Measurements from ENCODE around the gene LETM1. TPM values are rescaled to one million over a fixed set of nuclear protein-coding genes. Genes with fewer than 3 reads are reported as not detected.

Gene LETM1
- 102 TPM in 2 replicates for total RNA-seq (2021)
- percentile 72 among the genes with signal in this experiment for Bru-seq, nascent RNA
- BruChase-seq, experiment 1, labeled RNA remaining after a 2-hour chase: percentile 80 among the genes with signal in this experiment
- percentile 91 among the genes with signal in this experiment for BruChase-seq, experiment 2, labeled RNA remaining after a 6-hour chase
- long read RNA-seq, full-length matches to known transcripts: 135 of 183 reads
- long read RNA-seq, partial matches to known transcripts: 16 of 183 reads
- long read RNA-seq, other reads (novel, unspliced or antisense): 32 of 183 reads

- peaks cover 6% of the 10 kb centered on the region for H3K36me3 ChIP-seq (ENCODE audit: insufficient read depth, low read length, poor library complexity, severe bottlenecking)
- TF ChIP-seq, protein P1, sequence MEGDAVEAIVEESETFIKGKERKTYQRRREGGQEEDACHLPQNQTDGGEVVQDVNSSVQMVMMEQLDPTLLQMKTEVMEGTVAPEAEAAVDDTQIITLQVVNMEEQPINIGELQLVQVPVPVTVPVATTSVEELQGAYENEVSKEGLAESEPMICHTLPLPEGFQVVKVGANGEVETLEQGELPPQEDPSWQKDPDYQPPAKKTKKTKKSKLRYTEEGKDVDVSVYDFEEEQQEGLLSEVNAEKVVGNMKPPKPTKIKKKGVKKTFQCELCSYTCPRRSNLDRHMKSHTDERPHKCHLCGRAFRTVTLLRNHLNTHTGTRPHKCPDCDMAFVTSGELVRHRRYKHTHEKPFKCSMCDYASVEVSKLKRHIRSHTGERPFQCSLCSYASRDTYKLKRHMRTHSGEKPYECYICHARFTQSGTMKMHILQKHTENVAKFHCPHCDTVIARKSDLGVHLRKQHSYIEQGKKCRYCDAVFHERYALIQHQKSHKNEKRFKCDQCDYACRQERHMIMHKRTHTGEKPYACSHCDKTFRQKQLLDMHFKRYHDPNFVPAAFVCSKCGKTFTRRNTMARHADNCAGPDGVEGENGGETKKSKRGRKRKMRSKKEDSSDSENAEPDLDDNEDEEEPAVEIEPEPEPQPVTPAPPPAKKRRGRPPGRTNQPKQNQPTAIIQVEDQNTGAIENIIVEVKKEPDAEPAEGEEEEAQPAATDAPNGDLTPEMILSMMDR (conservative IDR thresholded peaks at IDR 0.05; ENCODE audit: low read depth, low read length): no peak
- TF ChIP-seq EZH2 (IDR thresholded peaks at IDR 0.05; ENCODE audit: borderline replicate concordance, low read depth, low read length, poor library complexity, severe bottlenecking): no peak
- DNase-seq (ENCODE audit: low spot score): peak; percentile 97
- intact Hi-C loops (cut with micrococcal nuclease; ENCODE audit: unreplicated experiment): no loop called here
- CTCF ChIA-PET: no interaction called here
- peaks cover 13% of the 10 kb centered on the region for H3K4me1 ChIP-seq (ENCODE audit: insufficient read depth, low read length, poor library complexity, severe bottlenecking)
- peak within 1 kb of the TSS; percentile 90 for H3K4me3 ChIP-seq (ENCODE audit: low read depth, low read length, poor library complexity, severe bottlenecking)
- H3K27ac ChIP-seq (ENCODE audit: low read depth, low read length, poor library complexity, severe bottlenecking): peak within 1 kb of the TSS; percentile 88
- BruUV-seq (replicated peaks): TSS peak; percentile 59
- no peaks in the 10 kb centered on the region for H3K9me3 ChIP-seq (ENCODE audit: low read depth, low read length, poor library complexity, severe bottlenecking)
- POLR2A ChIA-PET (ENCODE audit: low non-redundant PET): no interaction called here
- no peaks in the 10 kb centered on the region for H3K27me3 ChIP-seq (replicated peaks; ENCODE audit: insufficient read depth, low read depth, low read length, poor library complexity)
Observed at GRCh38 chr4:1856071-1856942, at the start of gene LETM1. Gene LETM1, minus strand, starts transcription at chr4:1856156. Its CDS starts 206 bp downstream, at chr4:1855950.

DNA sequence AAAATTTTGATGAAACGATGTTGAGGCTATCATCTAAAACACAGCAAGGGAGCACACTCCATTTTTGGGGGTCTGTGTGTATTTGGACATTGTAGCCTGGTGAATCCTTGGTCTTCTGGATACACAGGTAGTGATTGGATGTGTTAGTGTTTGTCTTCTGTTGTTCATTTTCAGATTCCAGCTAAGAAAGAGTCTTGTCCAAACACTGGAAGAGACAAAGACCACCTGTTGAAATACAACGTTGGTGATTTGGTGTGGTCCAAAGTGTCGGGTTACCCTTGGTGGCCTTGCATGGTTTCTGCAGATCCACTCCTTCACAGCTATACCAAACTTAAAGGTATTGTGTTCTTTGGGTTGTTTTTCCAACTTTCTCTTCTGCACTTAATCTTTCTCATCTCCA, 48.1 kb upstream of the LETM1 start:
- intact Hi-C loops (cut with micrococcal nuclease; ENCODE audit: unreplicated experiment): no loop called here
- TF ChIP-seq, protein P1 (conservative IDR thresholded peaks at IDR 0.05; ENCODE audit: low read depth, low read length): no peak
- no peak for TF ChIP-seq EZH2 (IDR thresholded peaks at IDR 0.05; ENCODE audit: borderline replicate concordance, low read depth, low read length, poor library complexity, severe bottlenecking)
- Histone ChIP-seq H3K27ac (ENCODE audit: low read depth, low read length, poor library complexity, severe bottlenecking) (no peak overlapping the region), H3K27me3 (replicated peaks; ENCODE audit: insufficient read depth, low read depth, low read length, poor library complexity) (no peaks in the 10 kb centered on the region), H3K4me3 (ENCODE audit: low read depth, low read length, poor library complexity, severe bottlenecking) (no peak overlapping the region), H3K9me3 (ENCODE audit: low read depth, low read length, poor library complexity, severe bottlenecking) (no peaks in the 10 kb centered on the region), H3K36me3 (ENCODE audit: insufficient read depth, low read length, poor library complexity, severe bottlenecking) (peaks cover 68% of the 10 kb centered on the region), H3K4me1 (ENCODE audit: insufficient read depth, low read length, poor library complexity, severe bottlenecking) (no peaks in the 10 kb centered on the region)
- POLR2A ChIA-PET (ENCODE audit: low non-redundant PET): no interaction called here
- no peak for DNase-seq (ENCODE audit: low spot score)
- no TSS peak for BruUV-seq (replicated peaks)
- CTCF ChIA-PET: no interaction called here

GRCh38 chr4:1903035-1903434, 47.1 kb upstream of the LETM1 start:
- Histone ChIP-seq H3K27me3 (replicated peaks; ENCODE audit: insufficient read depth, low read depth, low read length, poor library complexity) (no peaks in the 10 kb centered on the region), H3K4me3 (ENCODE audit: low read depth, low read length, poor library complexity, severe bottlenecking) (no peak overlapping the region), H3K4me1 (ENCODE audit: insufficient read depth, low read length, poor library complexity, severe bottlenecking) (no peaks in the 10 kb centered on the region), H3K27ac (ENCODE audit: low read depth, low read length, poor library complexity, severe bottlenecking) (no peak overlapping the region), H3K36me3 (ENCODE audit: insufficient read depth, low read length, poor library complexity, severe bottlenecking) (peaks cover 64% of the 10 kb centered on the region), H3K9me3 (ENCODE audit: low read depth, low read length, poor library complexity, severe bottlenecking) (no peaks in the 10 kb centered on the region)
- TF ChIP-seq EZH2 (IDR thresholded peaks at IDR 0.05; ENCODE audit: borderline replicate concordance, low read depth, low read length, poor library complexity, severe bottlenecking): no peak
- TF ChIP-seq, protein P1 (conservative IDR thresholded peaks at IDR 0.05; ENCODE audit: low read depth, low read length): no peak
- ChIA-PET CTCF (no interaction called here), POLR2A (ENCODE audit: low non-redundant PET) (interaction anchor here (0.6 kb wide), 1 partner anchor 54 kb away, joined by 4 read pairs; no protein-coding TSS in a partner anchor)
- intact Hi-C loops (cut with micrococcal nuclease; ENCODE audit: unreplicated experiment): no loop called here
- DNase-seq (ENCODE audit: low spot score): no peak
- BruUV-seq (replicated peaks): no TSS peak

Data from A673 (cell line).